ENCODE data around the gene ENG.
"Not testable (repeated sequence)": the region's sequence is repeated elsewhere in the genome, so short reads cannot be mapped to it uniquely, and the experiment has no call there.

The ENG gene

GRCh38 chr9:127789179-127789578 is 65.3 kb downstream of the ENG start:
- no peak for DNase-seq

DNA sequence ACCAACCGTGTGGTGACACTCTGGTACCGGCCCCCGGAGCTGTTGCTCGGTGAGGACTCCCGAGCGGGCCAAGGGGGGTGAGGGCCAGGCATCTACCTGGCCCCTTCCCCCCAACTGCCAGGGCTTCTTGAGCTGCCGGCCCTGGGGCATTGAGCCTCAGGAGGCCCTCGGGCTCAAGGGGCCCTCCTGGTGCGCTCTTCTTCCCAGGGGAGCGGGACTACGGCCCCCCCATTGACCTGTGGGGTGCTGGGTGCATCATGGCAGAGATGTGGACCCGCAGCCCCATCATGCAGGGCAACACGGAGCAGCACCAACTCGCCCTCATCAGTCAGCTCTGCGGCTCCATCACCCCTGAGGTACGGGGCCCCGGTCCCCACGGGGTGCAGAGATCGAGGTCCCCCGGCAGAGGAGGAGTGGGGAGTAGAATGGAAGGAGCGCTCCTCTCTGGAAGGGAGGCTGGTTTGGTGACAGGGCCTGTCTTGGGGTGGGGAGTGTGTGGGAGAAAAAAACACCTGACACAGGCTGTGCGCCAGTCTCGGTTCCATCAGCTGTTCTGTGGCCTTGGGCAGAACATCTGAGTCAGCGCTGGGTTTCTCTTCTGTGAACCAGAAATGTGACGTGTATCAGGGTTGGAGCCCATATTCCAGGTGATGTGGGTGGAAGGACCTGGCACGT is 66.0 kb downstream of the ENG start:
- no peak for DNase-seq

DNA sequence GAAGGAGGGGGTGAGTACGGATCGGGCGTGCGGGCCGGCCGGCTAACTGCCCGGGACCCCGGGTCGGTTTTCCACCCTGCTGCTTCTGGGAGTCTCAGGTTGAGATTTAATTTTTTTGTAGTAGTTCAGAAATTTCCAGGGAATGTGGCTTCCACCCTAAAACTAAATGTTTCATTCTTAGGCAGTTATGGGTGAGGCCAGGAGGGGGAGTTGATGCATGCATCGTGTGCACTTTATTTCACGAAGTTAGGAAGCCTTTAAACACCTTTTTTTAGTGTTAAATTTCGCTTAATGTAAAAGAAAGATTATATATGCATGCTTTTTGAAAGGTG is 67.7 kb downstream of the ENG start:
- no peak for DNase-seq

- peak; percentile 72 for DNase-seq
These were observed 68.3 kb downstream of the ENG start, which contains the start of gene CDK9 for GRCh38 chr9:127785933-127786772. Gene CDK9 (plus strand): TSS chr9:127786034. CDS start chr9:127786149, 115 bp downstream.

DNA sequence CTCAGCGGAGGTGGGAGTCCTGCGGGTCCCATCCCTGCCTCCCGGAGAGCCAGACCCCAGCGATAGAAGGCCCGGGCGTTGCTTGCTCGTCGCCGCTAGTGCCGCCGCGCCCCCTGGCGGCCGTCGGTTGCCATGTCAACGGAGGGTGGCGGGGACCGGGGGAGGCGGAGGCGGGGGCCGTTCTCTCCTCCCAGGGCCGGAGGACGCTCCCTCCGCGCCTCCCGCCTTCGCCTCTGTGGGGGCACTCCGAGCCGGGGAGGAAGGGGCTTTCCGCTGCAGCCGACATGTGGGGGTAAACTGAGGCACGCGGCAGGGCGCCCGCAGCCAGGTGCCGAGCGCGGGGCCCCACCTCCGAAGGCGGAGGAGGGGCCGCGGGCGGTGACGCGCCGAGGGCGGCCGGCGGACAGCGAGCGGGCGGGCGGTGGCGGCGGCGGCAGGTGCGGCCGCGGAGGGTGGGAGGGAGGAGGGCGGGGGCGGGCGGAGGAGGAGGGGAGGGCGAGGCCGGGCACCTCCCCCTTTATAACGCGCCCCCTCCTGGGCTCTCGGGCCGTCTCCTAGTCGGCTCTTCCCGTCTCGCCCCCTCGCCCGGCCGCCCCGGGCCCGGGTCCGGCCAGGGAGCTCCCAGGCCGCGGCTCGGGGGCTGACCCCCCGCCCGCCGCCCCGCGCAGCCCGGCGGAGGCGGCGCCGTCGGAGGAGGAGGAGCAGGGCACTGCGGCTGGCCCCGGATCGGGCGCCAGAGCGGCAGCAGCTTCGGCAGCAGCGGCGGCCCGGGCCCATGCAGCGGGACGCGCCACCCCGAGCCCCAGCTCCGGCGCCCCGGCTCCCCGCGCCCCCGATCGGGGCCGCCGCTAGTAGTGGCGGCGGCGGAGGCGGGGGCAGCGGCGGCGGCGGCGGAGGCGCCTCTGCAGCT is 69.2 kb downstream of the ENG start:
- DNase-seq, result peak; percentile 61

DNA sequence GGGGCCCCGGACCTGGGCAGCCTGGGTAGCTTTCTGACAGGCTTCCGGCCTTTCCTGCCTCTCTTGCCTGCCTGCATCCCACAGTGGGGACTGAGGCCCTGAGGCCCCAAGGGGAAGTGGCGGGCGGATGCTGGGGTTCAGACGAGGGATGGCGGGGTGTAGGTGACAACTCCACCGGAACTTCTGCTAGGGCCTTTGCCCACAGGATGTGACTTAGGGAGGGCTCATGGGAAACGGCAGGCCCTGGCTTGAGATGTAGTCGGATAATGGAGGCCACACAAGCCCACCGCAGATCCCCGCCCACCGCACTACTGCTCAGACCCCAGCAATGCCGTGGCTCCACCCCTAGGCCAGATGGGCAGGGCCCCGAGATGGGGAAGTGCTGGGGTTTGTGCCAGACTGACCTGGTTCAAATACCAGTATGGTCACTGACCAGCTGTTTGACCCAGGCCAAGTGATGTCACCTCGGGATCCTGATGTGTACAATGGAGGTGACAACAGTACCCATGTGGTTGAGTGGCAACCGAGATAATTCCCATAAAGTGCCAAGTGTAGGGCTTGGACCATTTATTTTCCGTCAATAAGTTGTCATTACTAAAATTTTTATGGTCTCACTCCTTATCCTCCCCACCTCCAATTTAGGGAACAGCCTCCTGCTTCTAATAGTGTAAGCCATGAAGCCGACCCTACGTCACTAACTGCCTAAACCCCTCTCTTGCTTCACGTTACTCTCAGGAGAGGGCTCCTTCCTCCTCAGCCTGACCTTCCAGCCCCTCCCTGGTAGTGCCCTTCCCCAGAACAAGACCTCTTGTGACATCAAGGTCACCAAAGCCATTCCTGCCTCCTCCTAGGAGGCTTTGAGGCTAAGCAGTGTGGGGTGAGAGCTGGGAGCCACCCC is 71.1 kb downstream of the ENG start:
- DNase-seq, result no peak

- DNase-seq, result no peak
These were observed 72.7 kb downstream of the ENG start for GRCh38 chr9:127781806-127782205.

DNA sequence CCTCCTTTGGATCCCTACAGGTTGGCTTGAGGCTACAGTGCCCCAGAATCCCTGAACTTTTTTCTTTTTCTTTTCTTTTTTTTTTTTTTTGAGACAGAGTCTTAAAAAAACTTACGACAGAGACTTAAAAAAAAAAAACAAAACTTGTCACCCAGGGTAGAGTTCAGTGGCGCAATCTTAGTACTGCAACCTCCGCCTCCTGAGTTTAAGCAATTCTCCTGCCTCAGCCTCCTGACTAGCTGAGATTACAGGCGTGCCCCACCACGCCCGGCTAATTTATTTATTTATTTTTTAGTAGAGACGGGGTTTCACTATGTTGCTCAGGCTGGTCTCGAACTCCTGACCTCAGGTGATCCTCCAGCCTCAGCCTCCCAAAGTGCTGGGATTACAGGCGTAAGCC is 73.5 kb downstream of the ENG start:
- DNase-seq, result not testable (repeated sequence)

GRCh38 chr9:127780126-127780885 is 74.2 kb downstream of the ENG start:
- no peak for DNase-seq

DNA sequence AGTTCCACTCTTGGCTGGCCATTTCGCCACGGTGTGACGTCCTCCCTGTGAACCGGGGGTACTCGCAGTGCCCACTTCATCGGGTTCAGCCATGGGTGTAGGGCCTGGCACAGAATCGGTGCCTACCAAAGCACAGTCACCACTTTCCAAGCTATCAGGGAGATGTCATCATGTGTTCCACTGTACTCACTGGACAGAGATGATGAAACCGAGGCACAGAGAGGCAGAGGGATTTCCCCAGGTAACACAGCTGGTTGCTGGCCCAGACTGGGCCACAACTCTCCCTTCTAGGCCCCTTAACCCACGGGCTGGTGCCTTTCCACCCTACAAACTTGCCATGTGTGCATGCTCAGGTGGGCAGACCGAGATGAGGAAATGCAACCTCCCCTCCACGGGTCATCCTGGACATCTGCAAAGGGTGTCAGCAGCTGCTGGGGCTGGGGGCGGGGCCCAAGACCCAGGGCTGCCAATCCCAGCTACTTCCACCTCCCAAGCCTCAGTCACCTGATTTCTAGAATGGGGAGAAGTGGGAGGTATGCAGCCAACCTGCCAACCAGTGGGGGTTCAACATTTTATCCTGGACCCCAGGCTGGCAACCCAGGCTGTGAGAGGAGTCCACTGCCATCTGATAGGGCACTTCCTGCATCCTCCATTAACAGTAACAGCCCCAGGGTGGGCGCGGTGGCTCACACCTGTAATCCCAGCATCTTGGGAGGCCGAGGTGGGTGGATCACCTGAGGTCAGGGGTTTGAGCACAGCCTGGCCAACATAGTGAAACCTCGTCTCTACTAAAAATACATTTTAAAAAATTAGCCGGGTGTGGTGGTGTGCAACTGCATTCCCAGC is 75.1 kb downstream of the ENG start:
- DNase-seq, result no peak

GRCh38 chr9:127778280-127779135 is 76.0 kb downstream of the ENG start, which contains the start of gene SH2D3C:
Gene SH2D3C (minus strand): TSS chr9:127778666. CDS start chr9:127778627, 39 bp downstream.
- DNase-seq, result no peak

DNA sequence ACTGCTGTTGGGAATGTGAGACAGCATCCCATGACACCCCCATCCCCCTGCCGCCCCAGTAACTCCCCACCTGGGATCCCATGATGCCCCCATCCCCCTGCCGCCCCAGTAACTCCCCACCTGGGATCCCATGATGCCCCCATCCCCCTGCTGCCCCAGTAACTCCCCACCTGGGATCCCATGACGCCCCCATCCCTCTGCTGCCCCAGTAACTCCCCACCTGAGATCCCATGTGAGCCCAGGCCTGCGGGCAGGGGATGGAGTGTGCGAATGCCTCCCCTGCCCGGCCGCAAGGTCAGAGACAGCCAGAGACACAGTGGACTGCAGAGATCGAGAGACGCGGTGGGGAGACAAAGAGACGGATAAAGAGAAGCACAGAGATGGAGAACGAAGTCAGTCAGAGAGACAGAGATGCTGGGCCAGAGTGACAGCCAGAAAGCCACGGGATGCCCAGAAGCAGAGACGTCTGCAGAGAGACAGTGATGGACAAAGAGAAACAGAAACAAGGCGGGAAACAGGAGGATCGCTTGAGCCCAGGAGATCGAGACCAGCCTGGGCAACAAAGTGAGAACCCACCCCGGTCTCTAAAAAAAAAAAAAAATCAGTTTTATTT is 77.0 kb downstream of the ENG start:
- DNase-seq, result no peak

DNA sequence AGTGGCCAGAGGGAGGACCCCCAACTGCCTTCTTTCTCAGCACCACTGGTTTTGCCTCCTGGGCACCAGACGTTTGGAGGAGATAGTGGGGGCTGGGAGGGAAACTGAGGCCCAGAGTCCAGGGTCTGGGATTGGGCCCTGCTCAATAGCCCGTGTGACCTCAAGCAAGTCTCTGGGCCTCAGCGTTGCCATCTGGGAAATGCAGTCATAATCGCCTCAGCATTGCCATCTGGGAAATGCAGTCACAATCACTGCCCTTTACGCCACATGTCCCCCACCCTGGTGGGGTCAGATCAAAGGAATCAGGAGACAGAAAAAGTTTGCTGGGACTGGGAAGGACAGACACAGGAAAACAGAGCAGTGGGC is 77.6 kb downstream of the ENG start:
- no peak for DNase-seq

DNA sequence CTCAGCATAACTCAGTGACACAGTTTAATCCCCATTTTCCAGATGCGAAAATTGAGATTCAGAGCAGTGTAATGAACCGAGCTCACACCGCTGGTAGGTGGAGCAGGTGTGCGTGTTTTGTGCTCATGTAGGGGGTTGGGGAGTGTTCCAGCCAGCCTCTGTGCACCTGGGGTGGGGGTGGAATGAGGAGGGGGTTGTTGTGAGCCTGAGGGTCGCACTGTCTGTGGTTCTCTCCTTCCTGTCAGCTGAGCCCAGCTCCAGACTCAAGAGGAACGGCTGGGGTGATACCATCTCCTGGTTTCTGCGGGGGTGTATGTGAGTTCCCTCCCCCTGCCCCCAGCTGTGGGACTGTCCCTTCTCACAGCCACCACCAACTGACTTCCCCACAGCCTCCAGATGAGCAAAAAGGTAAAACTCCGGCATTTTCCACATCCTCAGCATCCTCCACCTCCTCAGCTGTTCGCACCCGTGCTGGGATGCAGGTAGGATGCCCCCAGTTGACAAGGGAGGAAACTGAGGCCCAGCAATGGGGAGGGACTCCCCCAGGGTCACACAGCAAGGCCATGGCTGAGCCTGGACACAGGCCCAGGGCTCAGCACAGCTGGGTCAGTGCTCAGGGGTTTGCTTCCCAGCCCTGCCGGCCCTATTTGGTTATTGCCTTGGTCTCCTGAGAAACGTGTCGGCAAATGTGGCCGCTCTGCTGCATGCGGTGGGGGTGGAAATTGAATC is 78.1 kb downstream of the ENG start:
- DNase-seq, result no peak

DNA sequence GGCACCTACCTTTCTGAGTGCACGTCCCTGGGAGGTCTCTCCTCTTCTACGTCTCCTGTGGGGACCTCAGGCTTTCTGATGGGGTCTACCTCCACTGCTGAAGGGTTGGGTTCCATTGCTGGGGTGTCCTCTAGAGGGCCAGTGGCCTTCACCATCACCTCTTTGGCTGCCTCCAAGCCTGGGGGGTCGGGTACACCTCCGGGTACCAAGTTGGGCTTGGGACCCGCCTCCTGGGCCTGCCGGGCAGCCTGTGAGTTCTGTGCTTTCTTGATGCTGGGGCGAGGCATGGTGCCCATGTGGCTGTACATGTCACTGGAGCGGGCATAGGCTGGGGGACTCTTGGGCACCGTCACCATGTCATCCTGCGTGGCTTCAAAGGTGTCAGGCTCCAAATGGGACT is 80.5 kb downstream of the ENG start:
- DNase-seq, result no peak

GRCh38 chr9:127773272-127773671 is 81.2 kb downstream of the ENG start:
- DNase-seq, result no peak

DNA sequence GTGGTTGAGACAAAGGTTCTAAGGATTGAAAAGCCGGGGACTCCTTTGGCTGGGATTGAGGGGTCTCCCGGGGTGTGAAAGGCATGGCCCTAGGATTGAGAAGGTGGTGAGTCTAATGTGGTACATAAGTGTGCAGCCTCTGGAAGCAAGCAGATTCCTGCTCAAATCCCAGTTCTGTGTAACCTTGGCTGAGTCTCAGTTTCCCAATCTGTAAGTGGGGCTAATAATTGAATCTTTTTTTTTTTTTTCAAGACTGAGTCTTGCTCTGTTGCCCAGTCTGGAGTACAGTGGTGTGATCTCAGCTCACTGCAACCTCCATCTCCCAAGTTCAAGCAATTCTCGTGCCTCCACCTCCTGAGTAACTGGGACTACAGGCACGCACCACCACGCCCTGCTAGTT is 81.9 kb downstream of the ENG start:
- DNase-seq, result no peak

DNA sequence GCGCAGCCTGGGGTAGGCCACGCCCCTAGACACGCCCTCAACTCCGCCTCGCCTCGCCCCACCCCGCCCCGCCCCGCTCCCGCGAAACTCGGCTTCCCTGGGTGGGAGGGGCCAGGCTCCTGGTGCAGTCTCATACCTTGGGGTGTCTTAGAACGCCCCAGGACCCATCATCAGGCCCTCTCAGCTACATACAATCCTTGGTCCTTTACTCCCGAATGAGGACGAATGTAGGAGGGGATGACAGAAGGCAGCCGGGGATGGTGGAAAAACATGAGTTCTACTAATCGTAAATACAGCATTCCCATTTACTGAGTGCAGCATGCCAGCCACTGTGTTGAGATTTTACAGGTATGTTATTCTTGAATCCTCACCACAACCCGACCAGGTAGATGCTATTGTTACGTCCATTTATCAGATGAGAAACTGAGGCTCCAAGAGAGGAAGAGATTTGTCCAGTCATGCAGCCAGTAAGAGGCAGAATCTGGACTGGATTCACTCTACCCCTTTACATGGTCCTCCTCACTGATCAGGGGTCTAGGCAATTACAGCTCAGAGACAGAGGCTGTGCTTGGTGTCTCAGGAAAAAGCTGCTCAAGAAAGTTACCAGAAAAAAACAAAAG is 82.8 kb downstream of the ENG start:
- no peak for DNase-seq
